Neutrophil (primary cell): ENCODE data around the gene TARS3.

ENCODE experiments used
- H3K27ac ChIP-seq: fragments of 200-600 bp; sonication (generic); 2 replicates; pipeline ENCODE4 v1.5.1; 2016; ENCODE audit warnings: mild to moderate bottlenecking, moderate library complexity
- H3K27me3 ChIP-seq: fragments of 200-600 bp; sonication (generic); 2 replicates; pipeline ENCODE4 v1.6.0; 2016; ENCODE audit warnings: mild to moderate bottlenecking
- H3K36me3 ChIP-seq: fragments of 200-600 bp; sonication (generic); 2 replicates; pipeline ENCODE4 v1.5.1; 2017
- H3K4me1 ChIP-seq, 2 experiments: fragments of 200-600 bp in 1 of 2; sonication (generic) in 1 of 2; 1 replicate in 1 of 2; 2 replicates in 1 of 2; pipeline versions ENCODE4 v1.5.1 to v1.6.1; 2013 to 2016; ENCODE audit warnings: low read depth in 1 of 2, low read length in 1 of 2, mild to moderate bottlenecking in 1 of 2, moderate library complexity in 1 of 2; ENCODE audit not compliant: control insufficient read depth in 1 of 2, insufficient read depth in 1 of 2
- H3K4me3 ChIP-seq, 2 experiments: fragments of 200-600 bp in 1 of 2; sonication (generic) in 1 of 2; 1 replicate in 1 of 2; 2 replicates in 1 of 2; pipeline ENCODE4 v1.5.1; 2013 to 2016; ENCODE audit warnings: low read depth in 1 of 2, low read length in 1 of 2, mild to moderate bottlenecking in 1 of 2, moderate library complexity in 1 of 2
- H3K9me3 ChIP-seq: fragments of 200-600 bp; sonication (generic); 2 replicates; pipeline ENCODE4 v1.5.1; 2016
- CTCF ChIP-seq: fragments of 200-600 bp; sonication (generic); IDR thresholded peaks from 2 replicates; pipeline ENCODE4 v1.5.1; 2016; ENCODE audit warnings: antibody characterized with exemption

TARS3 gene

GRCh38 chr15:101625980-101626379, 98.3 kb downstream of the TARS3 start:
- Histone ChIP-seq H3K27me3 (no peaks in the 10 kb centered on the region), H3K4me3 (no peak overlapping the region), H3K9me3 (peaks cover 23% of the 10 kb centered on the region), H3K36me3 (no peaks in the 10 kb centered on the region), H3K4me1 (no peaks in the 10 kb centered on the region), H3K27ac (no peak overlapping the region)
- no peak for TF ChIP-seq CTCF

GRCh38 chr15:101625184-101625583, 99.1 kb downstream of the TARS3 start:
- Histone ChIP-seq H3K9me3 (peaks cover 23% of the 10 kb centered on the region), H3K27me3 (no peaks in the 10 kb centered on the region), H3K27ac (peak overlapping the region; percentile 35), H3K36me3 (no peaks in the 10 kb centered on the region), H3K4me1 (no peaks in the 10 kb centered on the region), H3K4me3 (no peak overlapping the region)
- no peak for TF ChIP-seq CTCF

GRCh38 chr15:101623367-101624304, 100.6 kb downstream of the TARS3 start:
- H3K9me3 ChIP-seq, result peaks cover 23% of the 10 kb centered on the region
- TF ChIP-seq CTCF, result no peak
- H3K4me1 ChIP-seq, result no peaks in the 10 kb centered on the region
- no peak overlapping the region for H3K4me3 ChIP-seq
- H3K27me3 ChIP-seq, result no peaks in the 10 kb centered on the region
- no peak overlapping the region for H3K27ac ChIP-seq
- no peaks in the 10 kb centered on the region for H3K36me3 ChIP-seq

- H3K9me3 ChIP-seq, result peaks cover 23% of the 10 kb centered on the region
- no peaks in the 10 kb centered on the region for H3K27me3 ChIP-seq
- H3K4me1 ChIP-seq, result no peaks in the 10 kb centered on the region
- TF ChIP-seq CTCF, result no peak
- H3K27ac ChIP-seq, result no peak overlapping the region
- no peaks in the 10 kb centered on the region for H3K36me3 ChIP-seq
- H3K4me3 ChIP-seq, result no peak overlapping the region
Observed at GRCh38 chr15:101621961-101622360, 102.3 kb downstream of the TARS3 start.

GRCh38 chr15:101620671-101621070, 103.6 kb downstream of the TARS3 start:
- Histone ChIP-seq H3K9me3 (peaks cover 19% of the 10 kb centered on the region), H3K36me3 (no peaks in the 10 kb centered on the region), H3K27ac (no peak overlapping the region), H3K4me3 (no peak overlapping the region), H3K4me1 (no peaks in the 10 kb centered on the region), H3K27me3 (peaks cover 4% of the 10 kb centered on the region)
- TF ChIP-seq CTCF, result no peak
